DND-41 (cell line): Measurements from ENCODE around the gene FBRSL1.

Experiments
- CTCF ChIP-seq: IDR thresholded peaks from 2 replicates; pipeline ENCODE4 v1.5.1; 2012; ENCODE audit warnings: borderline replicate concordance, low read length, moderate library complexity, mild to moderate bottlenecking; ENCODE audit not compliant: poor library complexity, severe bottlenecking; ENCODE audit errors: extremely low read depth
- EZH2 ChIP-seq: IDR thresholded peaks from 3 replicates; pipeline ENCODE4 v1.6.1; 2012; ENCODE audit warnings: borderline replicate concordance, low read depth, mild to moderate bottlenecking, moderate library complexity, low read length, inconsistent platforms; ENCODE audit not compliant: severe bottlenecking

GRCh38 chr12:132559652-132560363, 69.9 kb downstream of the FBRSL1 start:
- TF ChIP-seq CTCF (peak; percentile 12), EZH2 (no peak)
